ENCODE data around the gene CSPG4. TPM values are rescaled to one million over a fixed set of nuclear protein-coding genes. Genes with fewer than 3 reads are reported as not detected.
"Not testable (repeated sequence)": the region's sequence is repeated elsewhere in the genome, so short reads cannot be mapped to it uniquely, and the experiment has no call there.

CSPG4 gene
- total RNA-seq, 1 experiment from 2014 or later = 17.5 TPM

DNA sequence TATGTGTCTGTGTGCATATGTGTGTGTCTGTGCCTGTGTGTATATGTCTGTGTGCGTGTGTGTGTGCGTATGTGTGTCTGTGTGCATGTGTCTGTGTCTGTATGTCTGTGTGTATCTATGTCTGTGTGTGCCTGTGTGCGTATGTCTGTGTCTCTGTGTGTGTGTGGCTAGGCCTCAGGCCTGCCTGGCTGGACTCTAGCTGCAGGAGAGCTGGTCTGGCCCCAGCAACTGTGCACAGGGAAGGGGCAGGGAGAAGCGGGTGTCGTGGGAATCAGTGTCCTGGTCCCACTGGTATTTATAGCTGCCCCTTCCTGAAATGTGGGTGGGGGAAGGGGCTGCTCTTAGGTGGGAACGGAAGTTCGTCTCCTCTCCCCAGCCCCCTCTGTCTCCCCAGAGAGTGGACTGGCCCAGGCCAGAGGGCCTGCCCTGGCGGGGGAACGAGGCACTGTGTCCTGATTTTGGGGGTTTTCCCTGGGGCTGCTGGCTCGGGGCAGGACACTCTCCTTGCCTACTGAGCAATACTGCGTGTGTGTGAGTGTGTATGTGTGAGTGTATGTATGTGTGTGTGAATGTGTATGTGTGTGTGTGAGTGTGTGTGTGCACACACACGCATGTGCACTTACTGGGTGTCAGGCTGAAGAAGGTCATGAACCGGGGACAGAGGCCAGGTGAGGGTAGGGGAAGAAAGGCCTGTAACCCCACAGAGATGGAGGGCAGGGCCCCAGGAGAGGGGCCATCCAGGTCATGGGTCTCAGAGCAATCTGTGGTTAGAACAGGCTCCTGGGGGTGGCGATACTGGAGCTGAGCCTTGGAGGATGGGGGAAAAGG lies 6.6 kb downstream of the CSPG4 start:
- BruUV-seq (replicated peaks) = no TSS peak
- DNase-seq (ENCODE audit: low read depth, low spot score) = no peak
- in situ Hi-C loops (cut with HindIII; ENCODE audit: low pct_unique_long_range_greater_than_20kb, low sequenced_read_pairs) (no loop called here), intact Hi-C loops (cut with micrococcal nuclease; ENCODE audit: unreplicated experiment) (no loop called here)
- no peaks in the 10 kb centered on the region for H3K9me3 ChIP-seq (ENCODE audit: control insufficient read depth, insufficient read depth, low read depth, low read length)
- POLR2A ChIA-PET = no interaction called here
- ATAC-seq = no peak
- H3K27ac ChIP-seq (ENCODE audit: low read length) = no peak overlapping the region
- CTCF ChIA-PET = no interaction called here
- H3K4me3 ChIP-seq (ENCODE audit: low read depth in 2 of 2, low read length in 2 of 2) = no peak overlapping the region
- H3K4me1 ChIP-seq (ENCODE audit: control insufficient read depth, insufficient read depth, low read length) = no peaks in the 10 kb centered on the region; the same call in 1 of the 2 replicates
- TF ChIP-seq POLR2AphosphoS5 (IDR thresholded peaks at IDR 0.05; ENCODE audit: low read depth, low read length) (no peak), TCF7L2 (IDR thresholded peaks at IDR 0.05; ENCODE audit: low read depth, low read length) (no peak), SIN3A (IDR thresholded peaks at IDR 0.05; ENCODE audit: borderline replicate concordance, insufficient read depth, low read depth, low read length) (no peak)
- TF ChIP-seq, protein P1, sequence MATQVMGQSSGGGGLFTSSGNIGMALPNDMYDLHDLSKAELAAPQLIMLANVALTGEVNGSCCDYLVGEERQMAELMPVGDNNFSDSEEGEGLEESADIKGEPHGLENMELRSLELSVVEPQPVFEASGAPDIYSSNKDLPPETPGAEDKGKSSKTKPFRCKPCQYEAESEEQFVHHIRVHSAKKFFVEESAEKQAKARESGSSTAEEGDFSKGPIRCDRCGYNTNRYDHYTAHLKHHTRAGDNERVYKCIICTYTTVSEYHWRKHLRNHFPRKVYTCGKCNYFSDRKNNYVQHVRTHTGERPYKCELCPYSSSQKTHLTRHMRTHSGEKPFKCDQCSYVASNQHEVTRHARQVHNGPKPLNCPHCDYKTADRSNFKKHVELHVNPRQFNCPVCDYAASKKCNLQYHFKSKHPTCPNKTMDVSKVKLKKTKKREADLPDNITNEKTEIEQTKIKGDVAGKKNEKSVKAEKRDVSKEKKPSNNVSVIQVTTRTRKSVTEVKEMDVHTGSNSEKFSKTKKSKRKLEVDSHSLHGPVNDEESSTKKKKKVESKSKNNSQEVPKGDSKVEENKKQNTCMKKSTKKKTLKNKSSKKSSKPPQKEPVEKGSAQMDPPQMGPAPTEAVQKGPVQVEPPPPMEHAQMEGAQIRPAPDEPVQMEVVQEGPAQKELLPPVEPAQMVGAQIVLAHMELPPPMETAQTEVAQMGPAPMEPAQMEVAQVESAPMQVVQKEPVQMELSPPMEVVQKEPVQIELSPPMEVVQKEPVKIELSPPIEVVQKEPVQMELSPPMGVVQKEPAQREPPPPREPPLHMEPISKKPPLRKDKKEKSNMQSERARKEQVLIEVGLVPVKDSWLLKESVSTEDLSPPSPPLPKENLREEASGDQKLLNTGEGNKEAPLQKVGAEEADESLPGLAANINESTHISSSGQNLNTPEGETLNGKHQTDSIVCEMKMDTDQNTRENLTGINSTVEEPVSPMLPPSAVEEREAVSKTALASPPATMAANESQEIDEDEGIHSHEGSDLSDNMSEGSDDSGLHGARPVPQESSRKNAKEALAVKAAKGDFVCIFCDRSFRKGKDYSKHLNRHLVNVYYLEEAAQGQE (IDR thresholded peaks at IDR 0.05; ENCODE audit: insufficient read depth in 1 of 2, low read depth in 2 of 2, low read length in 1 of 2) = no peak
- TF ChIP-seq, protein P2, sequence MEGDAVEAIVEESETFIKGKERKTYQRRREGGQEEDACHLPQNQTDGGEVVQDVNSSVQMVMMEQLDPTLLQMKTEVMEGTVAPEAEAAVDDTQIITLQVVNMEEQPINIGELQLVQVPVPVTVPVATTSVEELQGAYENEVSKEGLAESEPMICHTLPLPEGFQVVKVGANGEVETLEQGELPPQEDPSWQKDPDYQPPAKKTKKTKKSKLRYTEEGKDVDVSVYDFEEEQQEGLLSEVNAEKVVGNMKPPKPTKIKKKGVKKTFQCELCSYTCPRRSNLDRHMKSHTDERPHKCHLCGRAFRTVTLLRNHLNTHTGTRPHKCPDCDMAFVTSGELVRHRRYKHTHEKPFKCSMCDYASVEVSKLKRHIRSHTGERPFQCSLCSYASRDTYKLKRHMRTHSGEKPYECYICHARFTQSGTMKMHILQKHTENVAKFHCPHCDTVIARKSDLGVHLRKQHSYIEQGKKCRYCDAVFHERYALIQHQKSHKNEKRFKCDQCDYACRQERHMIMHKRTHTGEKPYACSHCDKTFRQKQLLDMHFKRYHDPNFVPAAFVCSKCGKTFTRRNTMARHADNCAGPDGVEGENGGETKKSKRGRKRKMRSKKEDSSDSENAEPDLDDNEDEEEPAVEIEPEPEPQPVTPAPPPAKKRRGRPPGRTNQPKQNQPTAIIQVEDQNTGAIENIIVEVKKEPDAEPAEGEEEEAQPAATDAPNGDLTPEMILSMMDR (IDR thresholded peaks at IDR 0.05) = no peak
- no peaks in the 10 kb centered on the region for H3K36me3 ChIP-seq (ENCODE audit: control insufficient read depth, insufficient read depth, low read length)
- no peaks in the 10 kb centered on the region for H3K27me3 ChIP-seq (ENCODE audit: control insufficient read depth, insufficient read depth, low read length)

DNA sequence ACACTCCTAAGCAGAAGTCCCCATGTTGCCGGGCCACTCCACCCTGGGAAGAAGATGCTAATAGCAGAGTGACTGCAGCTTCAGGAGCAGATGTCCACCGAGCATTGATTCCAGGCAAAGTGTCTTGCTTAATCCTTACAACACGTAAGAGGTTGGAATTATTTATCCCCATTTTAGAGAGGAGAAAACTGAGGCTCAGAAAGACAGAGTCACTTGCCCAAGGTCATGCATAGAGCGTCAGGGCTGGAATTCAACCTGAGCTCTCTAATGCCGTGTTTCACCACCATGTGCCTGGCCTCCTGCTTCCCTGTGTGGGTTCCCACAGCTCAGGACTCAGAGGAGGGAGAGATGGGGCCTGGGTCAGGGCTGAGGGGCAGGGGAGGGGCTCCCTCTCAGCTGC lies 7.3 kb downstream of the CSPG4 start:
- H3K9me3 ChIP-seq (ENCODE audit: control insufficient read depth, insufficient read depth, low read depth, low read length); DNase-seq (ENCODE audit: low read depth, low spot score); intact Hi-C loops (cut with micrococcal nuclease; ENCODE audit: unreplicated experiment); H3K27ac ChIP-seq (ENCODE audit: low read length); H3K27me3 ChIP-seq (ENCODE audit: control insufficient read depth, insufficient read depth, low read length); in situ Hi-C loops (cut with HindIII; ENCODE audit: low pct_unique_long_range_greater_than_20kb, low sequenced_read_pairs); BruUV-seq (replicated peaks); CTCF ChIA-PET; ATAC-seq; H3K4me3 ChIP-seq (ENCODE audit: low read depth in 2 of 2, low read length in 2 of 2); H3K4me1 ChIP-seq (ENCODE audit: control insufficient read depth, insufficient read depth, low read length); H3K36me3 ChIP-seq (ENCODE audit: control insufficient read depth, insufficient read depth, low read length): not testable (repeated sequence)
- POLR2A ChIA-PET = interaction anchor here (0.6 kb wide), 1 partner anchor 78 kb away, joined by 3 read pairs; no protein-coding TSS in a partner anchor

DNA sequence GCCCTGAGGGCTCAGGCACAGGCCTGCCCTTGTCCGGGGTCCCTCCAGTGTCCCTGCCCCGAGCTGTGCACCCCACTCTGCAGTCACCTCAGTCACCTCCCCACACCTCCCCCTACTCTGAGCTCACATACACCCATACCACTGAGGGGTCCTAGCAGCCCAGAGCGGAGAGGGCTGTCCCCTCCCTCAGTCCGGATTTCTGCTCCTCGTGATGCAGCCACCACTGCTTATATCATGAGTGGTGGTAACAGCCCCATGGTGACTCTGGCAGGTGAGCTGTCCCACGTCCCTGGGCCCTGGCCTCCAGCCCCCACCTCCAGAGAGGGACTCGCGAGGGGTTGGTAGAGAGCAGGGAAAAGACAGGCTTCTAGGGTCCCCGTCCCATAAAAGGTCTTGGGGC lies 8.0 kb downstream of the CSPG4 start:
- TF ChIP-seq POLR2AphosphoS5 (IDR thresholded peaks at IDR 0.05; ENCODE audit: low read depth, low read length) (no peak), TCF7L2 (IDR thresholded peaks at IDR 0.05; ENCODE audit: low read depth, low read length) (no peak)
- TF ChIP-seq, protein P2 (IDR thresholded peaks at IDR 0.05) = no peak
- TF ChIP-seq, protein P1 (IDR thresholded peaks at IDR 0.05; ENCODE audit: insufficient read depth in 1 of 2, low read depth in 2 of 2, low read length in 1 of 2) = no peak
- in situ Hi-C loops (cut with HindIII; ENCODE audit: low pct_unique_long_range_greater_than_20kb, low sequenced_read_pairs) = no loop called here
- intact Hi-C loops (cut with micrococcal nuclease; ENCODE audit: unreplicated experiment) = no loop called here
- H3K27me3 ChIP-seq (ENCODE audit: control insufficient read depth, insufficient read depth, low read length) = no peaks in the 10 kb centered on the region
- H3K27ac ChIP-seq (ENCODE audit: low read length) = no peak overlapping the region
- no peak overlapping the region for H3K4me3 ChIP-seq (ENCODE audit: low read depth in 2 of 2, low read length in 2 of 2)
- ChIA-PET POLR2A (no interaction called here), CTCF (no interaction called here)
- H3K4me1 ChIP-seq (ENCODE audit: control insufficient read depth, insufficient read depth, low read length) = no peaks in the 10 kb centered on the region; the same call in 1 of the 2 replicates
- BruUV-seq (replicated peaks) = no TSS peak
- H3K36me3 ChIP-seq (ENCODE audit: control insufficient read depth, insufficient read depth, low read length) = no peaks in the 10 kb centered on the region
- DNase-seq (ENCODE audit: low read depth, low spot score) (no peak), ATAC-seq (no peak)
- H3K9me3 ChIP-seq (ENCODE audit: control insufficient read depth, insufficient read depth, low read depth, low read length) = no peaks in the 10 kb centered on the region

Measured in Panc1 (cell line).